GM19452 (cell line): ENCODE measurements around the gene KCTD11.
"Not testable (repeated sequence)": the region's sequence is repeated elsewhere in the genome, so short reads cannot be mapped to it uniquely, and the experiment has no call there.

ENCODE experiments used
- ATAC-seq: cut with Tn5 transposase; IDR thresholded peaks from one replicate; pipeline ENCODE4 v1.9.1; 2021; ENCODE audit not compliant: unreplicated experiment

Gene KCTD11

GRCh38 chr17:7341842-7342241 lies 10.1 kb upstream of the KCTD11 start:
- ATAC-seq, result no peak

DNA sequence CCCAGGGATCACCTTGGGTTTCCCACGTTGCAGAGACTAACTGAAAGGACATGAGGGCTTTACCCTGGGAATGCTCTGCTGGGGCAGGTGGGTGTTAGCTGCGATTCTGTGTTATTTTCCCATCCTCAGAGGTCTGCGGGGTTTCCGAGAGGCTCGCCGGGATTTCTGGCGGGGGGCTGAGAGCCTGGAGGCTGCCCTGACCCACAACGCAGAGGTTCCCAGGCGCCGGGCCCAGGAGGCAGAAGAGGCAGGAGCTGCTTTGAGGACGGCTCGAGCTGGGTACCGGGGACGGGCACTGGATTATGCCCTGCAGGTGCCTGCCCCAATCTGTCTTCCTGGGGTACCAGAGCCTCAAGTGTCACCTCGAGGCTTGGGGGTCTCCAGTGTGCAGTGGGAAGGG lies 8.7 kb upstream of the KCTD11 start:
- no peak for ATAC-seq

DNA sequence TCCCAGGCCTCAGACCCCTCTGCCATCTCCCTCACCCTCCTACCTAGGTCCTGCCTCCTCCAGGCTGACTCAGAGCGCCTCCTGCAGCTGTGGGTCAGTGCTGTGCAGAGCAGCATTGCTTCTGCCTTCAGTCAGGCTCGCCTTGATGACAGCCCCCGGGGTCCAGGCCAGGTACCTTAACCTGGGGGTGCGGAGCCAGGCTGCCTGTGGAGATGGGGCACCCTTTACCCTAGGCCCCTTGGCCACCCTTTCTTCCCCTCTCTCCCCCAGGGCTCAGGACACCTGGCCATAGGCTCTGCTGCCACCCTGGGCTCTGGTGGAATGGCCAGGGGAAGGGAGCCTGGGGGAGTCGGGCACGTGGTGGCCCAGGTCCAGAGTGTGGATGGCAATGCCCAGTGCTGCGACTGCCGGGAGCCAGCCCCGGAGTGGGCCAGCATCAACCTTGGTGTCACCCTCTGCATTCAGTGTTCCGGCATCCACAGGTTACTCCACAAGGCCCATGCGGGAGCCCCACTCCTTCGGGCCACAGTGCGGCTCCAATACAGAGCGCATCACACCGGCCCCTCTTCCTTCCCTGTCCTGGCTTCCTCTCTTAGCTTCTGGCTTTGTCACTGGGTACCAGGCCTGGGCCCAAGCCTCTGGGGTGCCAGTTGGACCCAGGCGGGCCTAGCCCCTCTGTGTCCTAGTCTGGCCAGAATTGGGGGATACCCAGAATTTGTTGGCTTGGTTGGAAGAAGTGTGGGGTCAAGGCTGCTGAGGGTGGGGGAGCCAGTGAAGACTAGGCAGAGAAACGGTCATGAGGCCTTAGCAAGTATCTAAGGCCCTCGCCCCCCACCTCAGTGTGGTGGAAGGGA lies 5.0 kb upstream of the KCTD11 start:
- ATAC-seq, result no peak

- ATAC-seq, result no peak
These were observed 4.1 kb upstream of the KCTD11 start for GRCh38 chr17:7347630-7348477.

- ATAC-seq, result no peak
These were observed 3.3 kb upstream of the KCTD11 start for GRCh38 chr17:7348478-7349242.

DNA sequence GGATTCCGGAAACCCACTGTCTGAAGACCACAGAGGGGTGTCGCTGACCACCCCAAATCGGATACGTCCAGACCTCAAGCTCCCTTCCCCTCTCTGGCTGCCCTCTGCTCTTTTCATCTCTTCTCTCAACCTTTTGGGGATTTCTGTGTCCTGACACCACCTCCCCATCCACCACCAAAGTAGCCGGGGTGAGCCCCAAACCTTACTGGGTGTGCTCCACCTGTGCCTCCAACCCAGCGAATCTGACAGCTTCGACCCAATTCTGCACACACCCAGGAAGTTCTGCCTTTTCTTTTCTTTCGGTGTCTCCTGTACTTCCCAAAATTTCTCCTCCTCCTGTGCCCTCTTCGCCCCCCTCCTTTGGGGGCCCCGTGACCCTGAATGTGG lies 534 bp downstream of the KCTD11 start:
- ATAC-seq, result no peak

GRCh38 chr17:7352910-7353635 lies 1.1 kb downstream of the KCTD11 start:
- no peak for ATAC-seq

- ATAC-seq, result no peak
These were observed 2.4 kb downstream of the KCTD11 start for GRCh38 chr17:7354262-7354843.

DNA sequence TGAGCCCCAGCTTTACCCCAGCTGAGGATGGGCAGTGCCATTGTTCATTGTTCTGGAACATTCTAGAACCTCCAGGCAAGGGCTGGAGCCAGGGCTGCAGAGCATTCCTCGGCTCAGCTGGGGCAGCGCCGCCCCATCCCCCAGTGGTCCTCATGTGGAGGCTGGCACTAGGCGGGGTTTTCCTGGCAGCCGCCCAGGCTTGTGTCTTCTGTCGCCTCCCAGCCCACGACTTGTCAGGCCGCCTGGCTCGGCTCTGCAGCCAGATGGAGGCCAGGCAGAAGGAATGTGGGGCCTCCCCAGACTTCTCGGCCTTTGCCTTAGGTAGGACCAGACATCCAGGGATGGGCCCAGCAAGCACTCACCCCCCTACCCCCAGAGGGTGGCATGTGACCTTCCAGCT lies 3.1 kb downstream of the KCTD11 start, which contains the start of gene TMEM95:
Gene TMEM95, plus strand, starts transcription at position 104 of the 400 bp plus-strand sequence. Its CDS starts 49 bp downstream, at position 153.
- ATAC-seq, result no peak

DNA sequence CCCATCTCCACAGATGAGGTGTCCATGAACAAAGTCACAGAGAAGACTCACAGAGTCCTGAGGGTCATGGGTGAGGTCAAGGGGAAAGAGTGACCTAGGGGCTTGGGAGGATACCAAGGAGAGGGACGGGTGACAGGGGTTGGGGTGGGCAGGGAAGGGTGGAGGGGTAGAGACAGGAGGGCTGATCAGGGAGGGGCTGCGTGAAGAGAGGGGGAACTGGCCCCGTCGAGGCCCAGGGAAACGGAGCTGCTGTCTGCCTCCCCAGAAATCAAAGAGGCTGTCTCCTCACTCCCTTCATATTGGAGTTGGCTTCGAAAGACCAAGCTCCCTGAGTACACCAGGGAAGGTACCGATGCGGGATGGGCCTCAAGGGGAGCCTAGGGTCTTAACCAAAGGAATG lies 3.6 kb downstream of the KCTD11 start:
- no peak for ATAC-seq

DNA sequence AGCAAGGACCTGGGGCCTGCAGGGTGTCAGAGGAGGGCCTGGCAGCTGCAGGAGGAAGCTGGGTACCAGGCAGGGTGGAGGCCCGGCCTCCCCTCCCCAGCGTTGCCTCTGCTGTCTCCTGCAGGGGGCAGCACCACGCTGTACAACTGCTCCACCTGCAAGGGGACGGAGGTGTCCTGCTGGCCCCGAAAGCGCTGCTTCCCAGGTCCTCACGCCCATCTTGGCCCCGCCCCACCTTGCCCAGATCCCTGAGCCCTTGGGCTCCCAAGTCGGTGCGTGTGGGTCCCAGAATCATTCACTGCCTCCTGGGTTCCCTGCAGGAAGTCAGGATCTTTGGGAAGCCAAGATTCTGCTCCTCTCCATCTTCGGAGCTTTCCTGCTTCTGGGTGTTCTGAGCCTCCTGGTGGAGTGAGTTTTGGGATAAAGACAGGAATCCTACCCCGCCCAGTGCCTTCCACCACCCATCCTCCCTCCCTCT lies 4.1 kb downstream of the KCTD11 start:
- ATAC-seq, result no peak

GRCh38 chr17:7356756-7357155 lies 4.8 kb downstream of the KCTD11 start:
- no peak for ATAC-seq

DNA sequence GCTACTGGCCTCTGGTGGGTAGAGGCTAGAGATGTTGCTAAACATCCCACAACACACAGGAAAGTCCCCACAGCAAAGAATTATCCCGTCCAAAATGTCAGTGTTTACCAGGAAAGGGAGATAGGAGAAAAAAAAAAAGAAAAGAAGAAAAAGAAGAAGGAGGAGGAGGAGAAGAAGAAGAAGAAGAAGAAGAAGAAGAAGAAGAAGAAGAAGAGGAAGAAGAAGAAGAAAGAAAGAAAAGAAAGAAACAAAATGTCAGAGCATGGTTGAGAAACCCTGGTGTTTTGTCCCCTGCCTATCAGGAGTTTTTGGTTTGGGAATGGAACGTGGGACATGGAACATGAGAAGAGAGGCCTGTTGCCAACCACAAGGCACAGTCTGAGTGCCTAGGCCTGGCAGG lies 5.4 kb downstream of the KCTD11 start:
- no peak for ATAC-seq

DNA sequence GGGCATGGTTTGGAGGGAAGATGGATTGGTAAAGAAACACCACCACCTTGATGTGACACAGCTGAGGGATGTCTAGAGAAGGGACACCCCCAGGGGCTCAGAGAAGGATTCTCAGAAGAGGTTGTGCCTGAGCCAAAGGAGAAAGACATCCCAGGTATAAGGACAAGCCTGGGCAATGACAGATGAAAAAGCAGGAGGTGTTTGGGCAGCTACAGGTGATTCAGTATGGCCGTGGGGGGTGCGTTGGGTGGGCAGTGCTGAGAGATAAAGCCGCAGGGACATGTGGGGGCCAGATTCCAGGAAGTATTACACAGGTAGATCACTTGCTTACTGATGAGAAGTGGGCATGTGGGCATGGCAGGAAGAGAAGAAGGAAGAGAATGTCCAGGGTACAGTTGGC lies 9.9 kb downstream of the KCTD11 start:
- ATAC-seq, result no peak

DNA sequence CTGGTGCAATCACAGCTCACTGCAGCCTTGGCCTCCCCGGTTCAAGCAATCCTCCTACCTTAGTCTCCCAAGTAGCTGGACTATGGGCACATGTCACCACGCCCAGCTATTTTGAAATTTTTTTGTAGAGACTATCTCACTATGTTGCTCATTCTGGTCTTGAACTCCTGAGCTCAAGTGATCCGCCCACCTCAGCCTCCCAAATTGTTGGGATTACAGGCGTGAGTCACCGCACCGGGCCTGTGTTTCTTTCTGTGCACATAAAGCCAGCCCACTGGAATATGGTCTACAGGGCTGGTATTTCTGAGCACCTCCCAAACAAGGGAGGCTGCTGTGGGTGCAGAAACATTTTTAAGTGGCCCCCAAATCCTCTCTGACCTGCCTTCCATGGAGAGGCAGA lies 11.3 kb downstream of the KCTD11 start:
- no peak for ATAC-seq

DNA sequence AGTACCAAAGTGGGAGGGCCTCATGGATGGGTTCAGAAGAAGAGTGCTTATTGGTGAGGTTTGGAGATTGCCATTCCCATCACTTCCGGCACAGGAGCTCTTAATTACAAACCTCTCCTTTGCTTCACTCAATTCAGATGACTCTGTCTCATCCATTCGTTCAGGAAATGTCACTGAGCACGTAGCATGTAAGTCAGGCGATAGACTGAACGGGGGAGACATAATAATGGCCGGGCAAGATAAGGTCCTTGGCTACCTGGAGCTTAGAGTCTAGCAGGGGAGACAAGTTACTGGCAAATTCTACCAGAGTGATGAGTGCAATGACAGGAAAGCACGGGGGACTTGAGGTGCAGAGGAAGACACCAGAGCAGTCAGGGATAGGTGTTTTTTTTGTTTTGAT lies 14.0 kb downstream of the KCTD11 start:
- ATAC-seq, result not testable (repeated sequence)

DNA sequence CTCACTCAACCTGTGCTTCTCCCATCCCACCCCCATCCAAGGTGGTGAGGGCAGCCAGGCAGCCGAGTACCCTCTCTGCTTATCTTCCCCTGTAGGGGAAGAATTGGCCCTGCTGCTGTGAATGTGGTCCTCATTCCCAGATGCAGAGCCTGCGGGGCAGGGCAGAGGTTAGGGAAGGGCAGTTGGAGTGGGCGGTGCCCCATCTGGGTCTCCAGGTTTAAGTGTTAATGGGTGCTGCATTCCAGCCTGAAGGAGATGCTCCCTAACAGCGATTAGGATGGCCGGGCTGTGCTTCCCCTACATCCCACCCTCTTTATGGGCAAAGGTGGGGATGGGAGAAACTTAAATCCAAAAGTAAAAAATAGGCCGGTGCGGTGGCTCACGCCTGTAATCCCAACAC lies 15.1 kb downstream of the KCTD11 start:
- no peak for ATAC-seq

- ATAC-seq, result no peak
These were observed 16.1 kb downstream of the KCTD11 start for GRCh38 chr17:7367918-7368598.

- ATAC-seq, result not testable (repeated sequence)
These were observed 16.6 kb downstream of the KCTD11 start for GRCh38 chr17:7368599-7368994.

- ATAC-seq, result no peak
These were observed 17.9 kb downstream of the KCTD11 start for GRCh38 chr17:7369825-7370224.
